Activated CD4-positive, alpha-beta T cell treated with anti-CD3 and anti-CD28 coated beads, Interleukin-2, amount 50 U/mL, for 1 hour (primary cell): Measurements from ENCODE around the gene EWSR1.

Experiments
- DNase-seq: peaks from one replicate; pipeline ENCODE4 v3.0.0-alpha.2; 2020

The EWSR1 gene

GRCh38 chr22:29251981-29252911 lies 15.8 kb upstream of the EWSR1 start:
- DNase-seq = no peak

- no peak for DNase-seq
These were observed 14.3 kb upstream of the EWSR1 start for GRCh38 chr22:29253561-29254285.

GRCh38 chr22:29254286-29254660 lies 13.8 kb upstream of the EWSR1 start:
- no peak for DNase-seq

GRCh38 chr22:29255064-29255621 lies 12.9 kb upstream of the EWSR1 start:
- no peak for DNase-seq

GRCh38 chr22:29256606-29257325 lies 11.3 kb upstream of the EWSR1 start:
- no peak for DNase-seq

GRCh38 chr22:29257751-29258181 lies 10.3 kb upstream of the EWSR1 start:
- no peak for DNase-seq

- DNase-seq = no peak
These were observed 9.4 kb upstream of the EWSR1 start for GRCh38 chr22:29258407-29259252.

- no peak for DNase-seq
These were observed 8.7 kb upstream of the EWSR1 start for GRCh38 chr22:29259253-29259899.

GRCh38 chr22:29260031-29260560 lies 8.0 kb upstream of the EWSR1 start:
- DNase-seq = no peak

GRCh38 chr22:29260601-29261315 lies 7.3 kb upstream of the EWSR1 start:
- DNase-seq = no peak

- DNase-seq = no peak
These were observed 4.2 kb upstream of the EWSR1 start for GRCh38 chr22:29263791-29264276.

GRCh38 chr22:29265305-29265704 lies 2.8 kb upstream of the EWSR1 start:
- DNase-seq = no peak

GRCh38 chr22:29265929-29266328 lies 2.1 kb upstream of the EWSR1 start:
- DNase-seq = no peak

- no peak for DNase-seq
These were observed 1.3 kb upstream of the EWSR1 start for GRCh38 chr22:29266564-29267461.

GRCh38 chr22:29267462-29267857 lies 608 bp upstream of the EWSR1 start:
- DNase-seq = no peak

GRCh38 chr22:29268511-29269229 lies 602 bp downstream of the EWSR1 start:
- peak; percentile 32 for DNase-seq

- DNase-seq = no peak
These were observed 1.1 kb downstream of the EWSR1 start for GRCh38 chr22:29269230-29269604.

GRCh38 chr22:29269731-29270474 lies 1.8 kb downstream of the EWSR1 start:
- DNase-seq = no peak
